GM12878 (cell line): Measurements from ENCODE around the gene SPIB. TPM values are rescaled to one million over a fixed set of nuclear protein-coding genes. Genes with fewer than 3 reads are reported as not detected.

ENCODE experiments used
- ASH2L ChIP-seq: fragments of 300-600, 200-600 bp; sonication (generic); IDR thresholded peaks from 2 replicates; pipeline ENCODE4 v1.6.1; 2017; ENCODE audit warnings: low read depth, mild to moderate bottlenecking, borderline replicate concordance
- CHD2 ChIP-seq: IDR thresholded peaks from 2 replicates; pipeline ENCODE4 v1.6.1; 2011; ENCODE audit warnings: low read depth, low read length, improper control_type of control experiment, borderline replicate concordance
- CREB1 ChIP-seq: IDR thresholded peaks from 2 replicates; pipeline ENCODE4 v1.6.1; 2012; ENCODE audit warnings: low read depth, mild to moderate bottlenecking, inconsistent platforms
- CTCF ChIP-seq, 3 experiments: IDR thresholded peaks in 2 of 3; conservative IDR thresholded peaks in 1 of 3; 2 replicates each; pipeline ENCODE4 v1.5.1; 2011; ENCODE audit warnings: low read depth in 3 of 3, low read length in 3 of 3, mild to moderate bottlenecking in 3 of 3, control low read depth in 2 of 3, moderate library complexity in 2 of 3, inconsistent platforms in 1 of 3, mixed read lengths in 1 of 3; ENCODE audit not compliant: control insufficient read depth in 2 of 3, insufficient read depth in 1 of 3; ENCODE audit errors: extremely low read depth in 1 of 3
- ELK1 ChIP-seq: IDR thresholded peaks from 2 replicates; pipeline ENCODE4 v1.6.1; 2012; ENCODE audit warnings: low read depth, low read length, improper control_type of control experiment
- FOXM1 ChIP-seq: IDR thresholded peaks from 2 replicates; pipeline ENCODE4 v1.6.1; 2012; ENCODE audit warnings: low read depth, mild to moderate bottlenecking, inconsistent platforms, low read length, moderate library complexity
- MTA2 ChIP-seq: fragments of 450-650 bp; IDR thresholded peaks from 2 replicates; pipeline ENCODE4 v1.6.1; 2016; ENCODE audit warnings: low read depth, mild to moderate bottlenecking, moderate library complexity
- MXI1 ChIP-seq: fragments of 150-350 bp; IDR thresholded peaks from 2 replicates; pipeline ENCODE4 v1.6.1; 2011; ENCODE audit warnings: low read depth, mild to moderate bottlenecking, inconsistent platforms, low read length, improper control_type of control experiment
- NFYA ChIP-seq: IDR thresholded peaks from 2 replicates; pipeline ENCODE4 v1.6.1; 2011; ENCODE audit warnings: low read depth, mild to moderate bottlenecking, low read length, improper control_type of control experiment, borderline replicate concordance
- NR2C1 ChIP-seq: fragments of 450-650 bp; IDR thresholded peaks from 2 replicates; pipeline ENCODE4 v1.6.1; 2017; ENCODE audit warnings: antibody characterized with exemption, mild to moderate bottlenecking, moderate library complexity
- PAX8 ChIP-seq: fragments of 450-650 bp; IDR thresholded peaks from 2 replicates; pipeline ENCODE4 v1.6.1; 2017; ENCODE audit warnings: mild to moderate bottlenecking, moderate library complexity
- PBX3 ChIP-seq: IDR thresholded peaks from 2 replicates; pipeline ENCODE4 v1.6.1; 2011; ENCODE audit warnings: mild to moderate bottlenecking, low read depth, low read length, moderate library complexity; ENCODE audit not compliant: insufficient replicate concordance
- SMARCA5 ChIP-seq: fragments of 450-650 bp; IDR thresholded peaks from 2 replicates; pipeline ENCODE4 v1.6.1; 2017; ENCODE audit warnings: mild to moderate bottlenecking
- SREBF1 ChIP-seq: IDR thresholded peaks from 2 replicates; pipeline ENCODE4 v1.6.1; 2012; ENCODE audit warnings: mild to moderate bottlenecking, low read length
- SREBF2 ChIP-seq: IDR thresholded peaks from 2 replicates; pipeline ENCODE4 v1.6.1; 2012; ENCODE audit warnings: mild to moderate bottlenecking, low read length
- TAF1 ChIP-seq: IDR thresholded peaks from 2 replicates; pipeline ENCODE4 v1.6.1; 2011; ENCODE audit warnings: mild to moderate bottlenecking, low read depth, low read length, borderline replicate concordance
- ZBED1 ChIP-seq: IDR thresholded peaks from 2 replicates; pipeline ENCODE4 v1.6.1; 2016; ENCODE audit warnings: borderline replicate concordance
- ZBTB40 ChIP-seq: fragments of 450-650 bp; IDR thresholded peaks from 2 replicates; pipeline ENCODE4 v1.6.1; 2016; ENCODE audit warnings: mild to moderate bottlenecking, moderate library complexity, borderline replicate concordance
- polyA plus RNA-seq, 11 experiments: library from polyadenylated mRNA; depleted of rRNA in 4 of 11; unstranded in 6 of 11; stranded (reverse) in 5 of 11; fragments of >200 nt; fragmentation: Nextera tagmentation in 4 of 11; fragmentation: Illumina TruSeq in 1 of 11; extraction: Ambion mirVana in 4 of 11; extraction: Trizol in 1 of 11; gene quantifications; 1 replicate in 1 of 11; 2 replicates in 10 of 11; pipeline versions ENCODE4 v1.2.1 to v1.2.3, GENCODE V29; 2011 to 2016; ENCODE audit warnings: inconsistent platforms in 2 of 11, missing spikeins in 2 of 11, low read depth in 1 of 11
- total RNA-seq, 4 experiments: library from RNA; depleted of rRNA in 3 of 4; stranded (reverse); fragments of >200 nt in 3 of 4; fragmentation: Illumina TruSeq in 1 of 4; extraction: Trizol in 1 of 4; gene quantifications; 2 replicates each; pipeline versions ENCODE4 v1.2.1 to v1.2.3, GENCODE V29; 2013 to 2021
- TF ChIP-seq, protein P1 (sequence below): IDR thresholded peaks from 2 replicates; pipeline ENCODE4 v1.6.1; 2012; ENCODE audit warnings: low read depth, low read length, improper control_type of control experiment

SPIB gene
- total and polyA plus RNA-seq, 10 of the 15 experiments (the other 5 are each of a cell fraction or from before 2014, with no cell fraction given): 3.5 to 123 (median 56.0) TPM

- TF ChIP-seq, protein P1, sequence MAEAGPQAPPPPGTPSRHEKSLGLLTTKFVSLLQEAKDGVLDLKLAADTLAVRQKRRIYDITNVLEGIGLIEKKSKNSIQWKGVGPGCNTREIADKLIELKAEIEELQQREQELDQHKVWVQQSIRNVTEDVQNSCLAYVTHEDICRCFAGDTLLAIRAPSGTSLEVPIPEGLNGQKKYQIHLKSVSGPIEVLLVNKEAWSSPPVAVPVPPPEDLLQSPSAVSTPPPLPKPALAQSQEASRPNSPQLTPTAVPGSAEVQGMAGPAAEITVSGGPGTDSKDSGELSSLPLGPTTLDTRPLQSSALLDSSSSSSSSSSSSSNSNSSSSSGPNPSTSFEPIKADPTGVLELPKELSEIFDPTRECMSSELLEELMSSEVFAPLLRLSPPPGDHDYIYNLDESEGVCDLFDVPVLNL: peak; percentile 92
- TF ChIP-seq FOXM1 (no peak), NR2C1 (peak; percentile 95), SREBF1 (no peak), PAX8 (no peak), SMARCA5 (0 out of 2 replicates have a peak, but pooled peaks have one; percentile 47), TAF1 (no peak), CTCF (IDR thresholded peaks at IDR 0.05 in 2 of 3, conservative IDR thresholded peaks at IDR 0.05 in 1 of 3; ENCODE audit: control insufficient read depth in 2 of 3, extremely low read depth in 1 of 3, insufficient read depth in 1 of 3, low read depth in 3 of 3, low read length in 3 of 3) (no peak), CREB1 (no peak), PBX3 (no peak), ASH2L (no peak), ZBTB40 (no peak), CHD2 (0 out of 2 replicates have a peak, but pooled peaks have one; percentile 46), ZBED1 (no peak), NFYA (no peak), MTA2 (peak; percentile 57; the same call in 1 of the 2 replicates), SREBF2 (no peak), ELK1 (0 out of 2 replicates have a peak, but pooled peaks have one; percentile 29), MXI1 (peak; percentile 41)
These were observed 34.7 kb upstream of the SPIB start, which contains the start of gene POLD1 (continued) for GRCh38 chr19:50383852-50384684.
